ENCODE data around the gene TNS3.
"Not testable (repeated sequence)": the region's sequence is repeated elsewhere in the genome, so short reads cannot be mapped to it uniquely, and the experiment has no call there.

TNS3 gene
- long read RNA-seq, donor 1, full-length matches to known transcripts: 1 of 7 reads
- long read RNA-seq, donor 1, partial matches to known transcripts: 6 of 7 reads
- long read RNA-seq, donor 1, other reads (novel, unspliced or antisense): 0 of 7 reads
- long read RNA-seq, donor 2: 0 reads
- long read RNA-seq, donor 3: 0 reads
- long read RNA-seq, donor 4, partial matches to known transcripts: 18 of 18 reads
- long read RNA-seq, donor 4, other reads (novel, unspliced or antisense): 0 of 18 reads
- long read RNA-seq, donor 5, partial matches to known transcripts: 21 of 22 reads
- long read RNA-seq, donor 5, other reads (novel, unspliced or antisense): 0 of 22 reads
- long read RNA-seq, donor 6, partial matches to known transcripts: 15 of 15 reads
- long read RNA-seq, donor 6, other reads (novel, unspliced or antisense): 0 of 15 reads
- long read RNA-seq, donor 7, partial matches to known transcripts: 76 of 76 reads
- long read RNA-seq, donor 7, other reads (novel, unspliced or antisense): 0 of 76 reads
- long read RNA-seq, donor 8, full-length matches to known transcripts: 3 of 31 reads
- long read RNA-seq, donor 8, partial matches to known transcripts: 28 of 31 reads
- long read RNA-seq, donor 8, other reads (novel, unspliced or antisense): 0 of 31 reads

DNA sequence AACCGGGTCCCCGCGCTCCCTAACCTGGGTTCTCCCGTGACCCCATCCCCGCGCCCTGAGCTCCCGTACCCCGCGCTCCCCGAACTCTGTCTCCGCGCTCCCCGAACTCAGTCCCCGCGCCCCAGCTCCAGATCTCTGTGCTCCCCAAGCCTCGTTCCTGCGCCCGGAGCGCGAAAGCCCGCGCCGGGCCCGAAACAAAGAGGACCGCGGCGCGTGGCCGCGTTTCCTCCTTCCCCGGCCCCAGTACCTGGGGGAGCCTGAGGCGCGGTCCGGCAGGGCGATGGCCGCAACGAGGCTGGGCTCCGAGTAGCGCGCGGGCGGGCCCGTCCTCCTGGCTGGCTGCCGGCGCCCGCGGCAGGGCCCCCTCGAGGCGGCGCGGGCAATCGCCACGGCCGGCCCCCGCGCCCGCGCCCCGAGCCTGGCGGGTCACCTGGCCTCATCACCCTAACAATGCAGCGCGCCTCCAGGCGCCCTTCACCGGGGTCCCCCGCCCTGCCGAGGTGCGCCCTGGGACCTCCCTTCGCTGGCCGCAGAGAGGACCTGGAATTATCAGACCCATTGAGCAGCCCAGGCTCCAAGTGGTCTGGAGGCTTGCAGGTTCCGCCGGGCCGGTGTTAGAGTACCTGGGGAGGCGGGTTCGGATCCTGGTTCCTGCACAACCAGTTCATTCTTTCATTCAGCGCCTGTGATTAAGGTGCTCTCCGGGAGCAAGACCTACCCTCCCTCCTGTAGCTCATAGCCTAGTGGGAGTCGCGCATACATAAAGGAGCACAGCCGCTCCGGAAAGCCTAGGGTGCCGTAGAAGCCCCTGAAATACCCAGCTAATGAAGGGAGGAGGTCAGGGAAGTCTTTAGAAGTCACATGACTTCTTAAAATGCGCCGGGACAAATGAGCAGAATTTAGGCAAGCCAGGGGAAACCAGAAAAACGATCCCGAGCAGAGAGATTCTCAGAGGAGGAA, at the start of gene TNS3:
Gene TNS3, minus strand, starts transcription at position 308 of the 960 bp plus-strand sequence. CDS start 142,475 bp downstream, outside the sequence.
- peak; percentile 86 for DNase-seq

DNA sequence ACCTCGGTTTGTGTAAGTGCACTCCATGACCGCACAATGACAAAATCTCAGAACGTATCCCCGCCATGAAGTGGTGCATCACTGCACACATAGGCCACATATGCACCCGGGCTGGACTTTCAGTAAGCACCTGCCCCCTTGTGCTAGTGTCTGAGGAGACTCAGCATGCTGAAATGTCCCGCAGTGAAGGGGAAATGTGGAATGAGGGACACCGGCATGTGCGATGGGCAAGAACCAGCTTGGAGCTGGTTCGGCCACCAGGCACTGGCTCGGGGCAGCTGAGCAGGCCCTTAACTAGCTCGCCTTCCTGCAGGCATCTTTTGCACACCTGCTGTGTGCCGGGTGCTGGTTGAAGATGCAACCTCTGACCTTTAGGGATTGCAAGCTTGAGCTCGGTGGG, 49.8 kb upstream of the TNS3 start:
- no peak for DNase-seq

DNA sequence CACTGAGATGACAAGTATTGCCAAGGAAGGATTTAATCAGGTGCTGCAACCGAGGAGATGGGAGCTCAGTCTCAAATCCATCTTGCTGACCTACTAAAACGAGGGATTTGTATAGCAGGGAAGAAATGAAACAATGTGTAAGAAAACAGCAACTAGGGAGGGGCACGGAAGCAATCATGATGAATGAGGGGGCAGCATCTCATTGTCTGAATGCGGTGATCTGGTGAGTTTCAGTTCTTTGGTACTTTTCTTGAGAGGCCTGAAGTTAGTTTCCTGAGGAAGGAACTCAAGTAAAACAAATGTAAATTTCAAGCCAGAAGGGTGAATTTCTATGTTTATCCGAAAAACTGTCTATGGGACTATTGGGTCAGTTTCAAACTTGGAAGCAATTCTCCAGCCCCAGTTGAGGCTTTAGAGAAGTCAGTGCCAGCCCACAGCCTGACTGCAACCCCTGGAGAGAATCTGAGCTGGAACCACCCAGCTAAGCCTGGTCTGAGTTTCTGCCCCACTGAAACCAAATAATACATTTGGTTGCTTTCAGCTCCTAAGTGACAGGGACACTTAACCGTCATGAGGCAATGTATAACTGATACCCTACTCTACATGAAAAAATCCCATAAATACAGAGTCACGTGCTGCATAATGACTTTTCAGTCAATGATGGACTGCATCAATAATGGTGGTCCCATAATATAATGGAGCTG, 45.8 kb upstream of the TNS3 start:
- no peak for DNase-seq

DNA sequence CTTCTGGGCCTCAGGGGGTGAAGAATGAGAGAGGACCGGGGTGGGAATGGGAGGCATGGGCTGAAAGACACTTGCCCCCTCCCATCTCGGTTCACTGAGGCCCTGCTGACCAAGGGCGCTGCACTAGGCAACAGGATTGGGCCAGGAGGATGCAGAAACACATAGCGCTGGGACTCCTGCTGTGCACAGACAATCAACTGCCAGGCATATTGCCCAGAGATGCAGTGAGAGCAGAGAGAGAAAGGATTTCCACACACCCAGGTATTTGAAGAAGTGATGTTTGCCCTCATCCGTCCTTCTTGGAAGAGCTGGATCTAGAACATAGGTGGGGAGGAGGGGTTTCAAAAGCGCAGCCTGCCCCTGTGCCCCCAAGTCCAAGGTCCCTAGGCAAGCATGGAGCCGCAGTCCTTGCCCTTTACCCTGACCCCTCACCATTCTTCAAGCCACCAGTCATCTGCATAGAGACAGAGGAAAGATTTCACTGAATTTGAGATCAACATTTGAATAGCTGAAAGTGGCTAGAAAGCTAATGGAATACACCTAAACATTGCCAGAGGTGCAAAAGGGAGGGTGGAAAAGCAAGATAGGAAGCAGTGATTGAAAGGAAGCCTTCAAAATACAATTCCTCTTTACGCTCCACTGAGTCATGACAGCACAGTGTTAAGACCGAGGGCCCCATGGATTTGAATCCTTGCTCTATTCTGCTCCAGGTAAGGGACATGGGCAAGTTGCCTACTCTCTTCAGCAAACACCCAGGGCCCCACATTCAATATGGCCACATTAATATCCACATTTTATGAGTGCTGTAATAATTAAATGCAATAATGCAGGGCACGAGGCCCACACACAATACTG, 44.2 kb upstream of the TNS3 start:
- DNase-seq: no peak

DNA sequence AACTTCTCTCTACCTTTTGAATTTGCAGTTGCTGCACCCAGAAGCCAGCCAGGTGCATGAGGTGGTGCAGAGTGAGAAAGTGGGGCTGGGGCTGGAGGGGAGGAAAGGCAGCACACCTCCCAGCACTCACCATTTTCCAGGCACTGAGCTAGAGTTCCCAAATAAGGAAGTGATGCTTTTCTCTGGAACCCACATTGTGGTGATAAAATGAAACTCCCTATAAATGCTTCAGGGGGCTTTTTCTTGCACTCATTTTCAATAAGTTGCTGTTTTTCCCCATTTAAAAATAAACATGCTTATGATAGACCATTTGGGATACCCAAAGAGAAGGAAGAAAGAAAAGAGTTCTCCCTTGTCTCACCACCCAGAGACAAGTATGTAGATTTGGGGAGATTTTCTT, 42.8 kb upstream of the TNS3 start:
- DNase-seq: no peak

DNA sequence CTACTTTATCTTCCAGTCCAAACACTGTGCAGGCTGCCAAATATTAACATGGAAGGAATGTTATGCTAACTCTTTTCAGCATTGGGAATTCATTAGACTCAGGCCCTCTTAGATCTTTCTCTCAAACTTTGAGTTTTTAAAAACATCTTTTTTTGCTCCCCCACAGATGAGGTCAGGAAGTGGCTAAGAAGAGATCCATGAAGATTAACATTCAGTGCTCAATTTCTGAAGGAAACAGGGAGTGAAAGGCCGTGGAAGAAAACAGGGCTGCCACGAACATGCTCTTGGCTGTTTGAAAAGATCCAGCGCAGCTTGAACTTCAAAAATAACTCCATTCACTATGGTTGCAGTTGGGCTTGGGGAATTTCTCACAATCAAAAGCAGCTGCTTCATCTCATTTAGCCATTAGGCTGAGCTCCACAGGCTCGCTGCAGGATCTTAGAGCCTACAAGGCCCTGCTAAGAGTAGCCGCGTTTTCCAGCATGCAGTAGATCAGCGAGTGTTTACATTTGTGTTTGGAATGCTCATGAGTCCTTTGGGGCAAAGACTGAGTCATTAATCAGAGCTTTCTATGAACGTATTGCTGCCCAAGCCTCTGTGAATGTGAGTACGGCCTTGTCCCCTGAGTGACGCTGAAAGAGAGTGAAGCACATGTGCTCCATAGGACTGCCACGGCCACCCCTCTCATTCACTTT, 41.2 kb upstream of the TNS3 start:
- DNase-seq: peak; percentile 51

DNA sequence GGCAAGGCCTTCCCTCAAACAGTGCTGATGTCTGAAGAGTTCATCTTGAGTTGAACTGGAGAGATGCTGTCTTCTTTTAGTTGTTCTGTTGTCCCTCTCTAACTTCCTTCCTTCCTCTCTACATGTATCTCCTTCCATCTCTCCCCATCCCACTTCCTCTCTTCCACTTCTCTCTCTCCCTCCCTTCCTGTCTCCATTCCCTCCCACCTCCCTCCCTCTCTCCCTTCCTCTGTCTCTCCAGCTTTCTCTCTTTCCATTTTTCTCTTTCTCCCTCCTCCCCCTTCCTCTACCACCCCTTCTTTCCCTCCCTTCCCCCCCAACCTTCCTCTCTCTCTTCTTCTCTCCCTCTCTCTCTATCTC, 40.7 kb upstream of the TNS3 start:
- no peak for DNase-seq

DNA sequence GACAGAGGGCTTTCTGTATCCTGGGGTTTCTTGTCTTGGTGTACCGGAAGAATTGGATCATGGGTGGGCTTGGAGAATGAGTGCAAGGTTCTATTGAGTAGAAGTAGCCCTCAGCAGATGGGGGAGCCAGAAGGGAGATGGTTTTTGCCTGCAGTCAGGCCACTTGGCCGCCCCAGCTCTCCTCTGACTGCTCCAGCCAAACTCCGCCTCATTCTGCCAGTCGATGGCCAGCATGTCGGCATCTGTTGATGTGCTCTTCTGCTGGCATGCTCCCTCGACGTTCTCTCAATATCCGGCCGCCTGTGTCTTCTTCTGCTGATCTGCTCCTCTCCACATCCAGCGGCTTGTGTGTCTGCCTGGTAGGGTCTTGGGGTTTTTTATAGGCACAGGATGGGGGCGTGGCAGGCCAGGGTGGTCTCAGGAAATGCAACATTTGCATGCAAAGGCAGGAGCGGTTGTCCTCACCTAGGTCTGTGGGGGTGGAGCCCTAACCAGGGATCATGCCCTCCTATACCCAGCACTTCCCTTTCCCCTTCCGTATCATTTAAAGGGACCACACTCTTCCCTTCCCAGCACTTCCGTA, 40.2 kb upstream of the TNS3 start:
- no peak for DNase-seq

DNA sequence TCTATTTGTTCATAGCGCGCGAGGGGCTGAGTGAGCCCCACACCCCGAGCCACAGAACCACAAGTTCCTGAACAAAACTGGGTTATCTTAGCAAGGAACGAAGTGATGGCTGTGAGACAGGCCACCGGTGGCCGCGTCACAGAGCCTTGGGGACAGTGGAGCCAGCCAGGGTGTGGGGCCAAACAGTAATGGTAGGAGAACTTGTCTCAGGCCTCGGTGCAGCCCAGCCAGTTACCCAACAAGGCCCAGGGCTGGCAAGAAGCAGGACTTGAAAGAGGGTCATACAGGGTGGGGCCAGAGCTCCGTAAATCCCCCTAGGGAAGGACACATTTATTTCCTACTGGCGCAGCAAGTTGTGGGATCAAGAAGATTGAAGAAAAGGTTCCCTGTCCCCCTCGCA, 39.4 kb upstream of the TNS3 start:
- no peak for DNase-seq

DNA sequence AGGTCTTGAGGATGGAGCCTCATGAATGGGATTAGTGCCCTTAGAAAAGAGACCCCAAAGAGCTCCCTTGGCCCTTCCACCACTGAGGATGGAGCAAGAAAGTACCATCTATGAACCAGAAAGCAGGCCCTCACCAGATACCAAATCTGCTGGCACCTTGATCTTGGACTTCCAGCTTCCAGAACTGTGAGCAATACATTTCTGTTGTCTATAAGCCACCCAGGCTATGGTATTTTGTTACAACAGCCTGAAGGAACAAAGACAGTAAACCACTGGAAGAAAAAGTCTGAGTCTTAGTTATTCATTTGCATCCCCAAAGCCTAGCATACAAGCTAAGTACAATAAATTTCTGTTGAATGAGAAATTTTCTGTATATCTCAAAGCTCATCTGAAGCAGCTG, 37.9 kb upstream of the TNS3 start:
- DNase-seq: no peak

DNA sequence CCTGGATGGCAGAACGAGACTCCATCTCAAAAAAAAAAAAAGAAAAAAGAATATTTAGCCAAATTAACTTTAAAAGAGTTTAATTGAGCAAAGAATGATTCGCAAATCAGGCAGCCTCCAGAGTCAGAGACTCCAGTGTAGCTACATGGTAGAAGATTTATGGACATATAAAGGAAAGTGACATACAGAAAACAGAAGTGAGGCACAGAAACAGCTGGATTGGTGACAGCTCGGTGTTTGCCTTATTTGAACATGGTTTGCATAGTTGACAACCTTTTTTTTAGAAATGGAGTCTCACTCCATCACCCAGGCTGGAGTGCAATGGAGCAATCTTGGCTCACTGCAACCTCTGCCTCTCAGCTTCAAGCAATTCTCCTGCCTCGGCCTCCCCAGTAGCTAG, 35.2 kb upstream of the TNS3 start:
- no peak for DNase-seq

DNA sequence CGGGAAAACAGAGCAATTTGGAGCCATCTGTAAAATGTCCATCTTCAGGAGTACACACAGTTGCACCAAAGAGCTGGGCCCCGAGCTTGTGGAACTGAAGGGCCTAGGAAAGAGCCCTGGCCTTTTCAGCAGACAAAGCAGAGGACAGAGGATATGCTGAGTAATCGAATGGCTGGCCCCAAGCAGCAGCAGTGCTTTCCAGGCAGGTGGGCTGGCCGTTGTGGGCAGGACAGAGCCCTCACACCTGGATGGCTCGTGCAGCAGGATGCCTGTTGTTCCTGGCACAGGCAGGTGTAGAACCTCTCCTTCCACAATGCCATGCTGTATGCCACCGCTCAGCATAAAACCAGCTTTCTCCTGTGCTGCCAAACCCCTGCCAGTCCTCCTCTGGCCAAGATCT, 32.5 kb upstream of the TNS3 start:
- DNase-seq: no peak

DNA sequence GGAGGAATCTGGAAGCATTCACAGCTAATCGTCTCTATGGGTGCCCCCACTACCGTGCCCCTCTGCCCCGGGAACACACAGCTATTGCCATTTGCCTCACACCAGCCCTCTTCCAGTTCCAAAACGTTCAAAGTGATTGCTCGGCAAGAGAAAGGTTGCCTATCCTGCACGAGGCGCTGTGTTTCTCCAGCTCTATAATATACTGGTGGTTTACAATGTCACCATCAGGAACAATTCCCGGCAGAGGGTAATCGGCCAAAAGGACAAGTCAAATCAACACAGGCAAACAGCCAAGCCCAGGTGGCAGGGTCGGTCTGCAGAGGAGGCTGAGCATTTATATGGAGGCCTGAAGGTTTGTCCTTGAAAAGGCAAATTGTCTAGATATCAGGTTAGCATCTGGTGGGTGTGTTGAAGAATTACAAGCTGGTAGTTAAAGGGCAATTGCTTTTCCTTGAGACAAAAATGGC, 29.2 kb upstream of the TNS3 start:
- no peak for DNase-seq

DNA sequence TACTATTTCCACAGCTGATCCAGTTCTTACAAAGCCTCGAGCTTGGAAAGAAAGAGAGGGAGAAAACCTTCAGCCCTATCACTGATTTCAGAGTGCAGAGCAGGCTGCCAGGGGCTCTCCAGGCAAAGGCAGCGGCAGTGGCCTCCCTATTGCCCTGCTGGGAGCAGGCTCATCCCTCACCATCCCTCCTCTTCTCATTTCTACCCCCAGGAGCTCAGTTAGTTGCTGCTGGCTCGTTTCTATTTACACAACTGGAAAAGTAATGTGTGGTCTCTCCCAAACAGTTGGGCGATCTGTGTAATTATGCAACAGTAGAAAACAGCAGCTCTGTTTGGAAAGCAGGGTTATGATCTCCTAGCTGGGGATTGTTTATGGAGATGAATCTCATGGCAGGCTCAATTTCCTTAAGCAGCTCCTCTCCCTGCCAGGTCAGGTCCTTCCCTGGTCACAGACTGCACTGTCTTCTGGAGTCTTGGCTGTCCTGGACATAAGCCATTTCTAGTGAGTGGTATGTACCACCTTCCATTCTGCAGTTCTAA, 28.7 kb upstream of the TNS3 start:
- DNase-seq: no peak

DNA sequence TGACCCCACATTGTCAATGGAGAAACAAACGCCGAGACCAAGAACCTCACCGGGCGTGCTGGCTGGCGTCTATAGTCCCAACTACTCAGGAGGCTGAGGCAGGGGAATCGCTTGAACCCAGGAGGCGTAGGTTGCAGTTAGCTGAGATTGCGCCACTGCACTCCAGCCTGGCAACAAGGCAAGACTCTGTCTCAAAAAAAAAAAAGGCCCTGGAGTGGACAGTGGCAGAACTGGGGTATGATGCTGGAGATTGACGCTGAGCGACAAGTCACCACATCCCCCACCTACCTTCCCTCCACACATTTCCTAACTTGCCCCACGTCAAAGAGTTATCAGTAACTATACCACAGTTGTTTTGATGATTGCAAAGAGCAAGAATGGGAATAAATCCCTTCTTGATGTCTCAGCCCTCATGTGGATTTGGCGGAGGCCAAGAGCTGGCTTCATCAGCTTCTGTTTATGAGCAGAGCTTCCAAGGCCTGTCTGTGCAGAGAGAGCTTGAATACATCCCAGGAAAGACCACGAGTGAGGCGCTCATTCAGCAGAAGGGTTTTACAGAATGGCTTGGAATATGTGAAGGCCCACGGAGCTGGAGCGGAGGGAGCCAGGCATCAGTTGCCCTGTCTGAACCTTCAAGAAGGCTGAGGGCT, 28.0 kb upstream of the TNS3 start:
- no peak for DNase-seq

DNA sequence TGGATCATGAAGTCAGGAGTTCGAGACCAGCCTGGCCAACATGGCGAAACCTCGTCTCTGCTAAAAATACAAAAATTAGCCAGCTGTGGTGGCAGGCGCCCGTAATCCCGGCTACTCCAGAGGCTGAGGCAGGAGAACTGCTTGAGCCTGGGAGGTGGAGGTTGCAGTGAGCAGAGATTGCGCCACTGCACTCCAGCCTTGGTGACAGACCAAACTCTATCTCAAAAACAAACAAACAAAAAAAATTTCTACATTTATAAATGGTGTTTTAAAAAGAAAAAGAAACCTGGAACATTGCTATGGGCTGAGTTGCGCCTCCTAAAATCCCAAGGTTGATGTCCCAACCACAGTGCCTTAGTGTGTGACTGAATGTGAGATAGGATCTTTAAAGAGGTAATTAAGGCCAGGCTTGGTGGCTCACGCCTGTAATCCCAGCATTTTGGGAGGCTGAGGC, 24.7 kb upstream of the TNS3 start:
- not testable (repeated sequence) for DNase-seq

DNA sequence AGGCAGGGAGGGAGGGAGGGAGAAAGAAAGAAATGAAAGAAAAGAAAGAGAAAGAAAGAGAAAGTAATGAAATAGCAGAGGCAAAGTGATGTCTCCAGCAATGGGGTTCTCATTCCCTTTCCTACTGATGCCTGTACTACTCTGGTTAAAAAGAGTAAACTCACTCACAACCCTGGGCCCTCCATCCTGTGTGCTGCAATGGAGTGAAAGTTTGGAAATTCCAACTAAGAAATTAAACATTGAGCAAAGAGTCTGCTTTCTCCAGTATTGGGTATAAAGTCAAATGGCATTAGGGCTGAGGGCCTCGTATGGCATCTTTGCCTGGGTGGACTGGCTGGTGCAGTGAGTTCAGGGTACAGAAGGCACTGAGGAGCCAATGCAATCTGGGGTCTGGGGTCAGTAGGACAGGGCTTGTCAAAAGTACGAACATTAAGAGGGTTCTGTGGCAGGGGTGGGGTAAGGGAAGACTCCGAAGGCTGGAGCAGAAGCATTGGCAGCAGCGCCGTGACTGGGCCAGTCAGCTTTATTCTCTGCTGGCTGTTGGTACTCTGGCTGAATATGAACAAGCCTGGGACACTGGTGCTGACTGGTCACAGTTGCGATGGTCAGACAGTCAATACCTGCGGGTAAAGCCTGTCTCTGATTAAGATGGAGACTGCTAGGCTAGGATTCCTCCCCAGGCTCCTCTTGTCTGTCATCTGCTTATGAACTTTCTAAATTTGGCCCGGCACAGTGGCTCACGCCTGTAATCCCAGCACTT, 24.1 kb upstream of the TNS3 start:
- no peak for DNase-seq

DNA sequence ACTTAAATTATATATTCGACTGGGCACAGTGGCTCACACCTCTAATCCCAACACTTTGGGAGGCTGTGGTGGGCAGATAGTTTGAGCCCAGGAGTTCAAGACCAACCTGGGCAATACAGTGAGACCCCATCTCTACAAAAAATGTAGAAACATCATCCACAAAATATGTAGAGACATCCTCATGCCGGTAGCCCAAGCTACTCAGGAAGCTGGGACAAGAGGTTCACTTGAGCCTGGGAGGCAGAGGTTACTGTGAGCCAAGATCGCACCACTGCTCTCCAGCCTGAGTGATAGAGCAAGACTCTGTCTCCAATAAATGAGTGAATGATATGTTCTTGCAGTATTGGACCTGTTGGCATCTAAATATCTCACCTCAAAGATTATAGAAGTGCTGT, 22.6 kb upstream of the TNS3 start:
- DNase-seq: no peak
